GM12878 (cell line): ENCODE measurements around the gene TBC1D1. TPM values are rescaled to one million over a fixed set of nuclear protein-coding genes. Genes with fewer than 3 reads are reported as not detected.

Source experiments
- ATAC-seq: fragments of 200-7000 bp; cut with Tn5 transposase; 3 replicates; pipeline ENCODE4 v1.9.1; 2020; ENCODE audit warnings: mild to moderate bottlenecking, moderate library complexity
- BruUV-seq: library from RNA; stranded (reverse); fragments of 400-500 nt; replicated peaks from 2 replicates; lab custom pipeline; 2021; lab: Mats Ljungman, UMichigan
- CTCF ChIA-PET: fragments of 300-600 bp; sonication (Branson Sonifier 250); formaldehyde crosslinking; extraction: SDS; loops from one replicate; lab custom pipeline; 2021; ENCODE audit warnings: inconsistent platforms; lab: Yijun Ruan, JAX
- POLR2A ChIA-PET: fragments of 350-600 bp; formaldehyde crosslinking; extraction: SDS; loops from one replicate; lab custom pipeline; 2021; ENCODE audit warnings: inconsistent platforms; lab: Charles Lee
- RAD21 ChIA-PET: fragments of 300-600 bp; sonication (Branson Sonifier 250); formaldehyde crosslinking; loops from one replicate; lab custom pipeline; 2023; ENCODE audit warnings: antibody characterized with exemption; ENCODE audit not compliant: unreplicated experiment; lab: Charles Lee
- SMC1A ChIA-PET: fragments of 300-600 bp; sonication (Branson Sonifier 250); formaldehyde crosslinking; loops from one replicate; lab custom pipeline; 2023; ENCODE audit not compliant: unreplicated experiment, uncharacterized antibody; lab: Charles Lee
- DNase-seq: peaks from one replicate; pipeline ENCODE4 v3.0.0-alpha.2; 2011; ENCODE audit warnings: low read depth, low spot score
- FAIRE-seq: peaks from 3 replicates; lab custom pipeline; 2011; peaks lifted over from hg19 to GRCh38; lab: Jason Lieb, UNC
- H2AFZ ChIP-seq: 2 replicates; pipeline ENCODE4 v1.6.0; 2011; ENCODE audit warnings: low read depth, low read length, control low read depth; ENCODE audit not compliant: control insufficient read depth
- H3K27ac ChIP-seq: 2 replicates; pipeline ENCODE4 v1.5.1; 2011; ENCODE audit warnings: control low read depth; ENCODE audit not compliant: control insufficient read depth, insufficient read depth
- H3K27me3 ChIP-seq, 2 experiments: replicated peaks in 1 of 2; 2 replicates each; pipeline versions ENCODE4 v1.6.0 to v1.6.1; 2011; ENCODE audit warnings: low read length in 1 of 2; ENCODE audit not compliant: control insufficient read depth in 2 of 2, insufficient read depth in 2 of 2
- H3K36me3 ChIP-seq, 2 experiments: 2 replicates each; pipeline ENCODE4 v1.5.1; 2011; ENCODE audit warnings: low read length in 1 of 2; ENCODE audit not compliant: control insufficient read depth in 2 of 2, insufficient read depth in 2 of 2
- H3K4me1 ChIP-seq: 2 replicates; pipeline ENCODE4 v1.6.1; 2011; ENCODE audit warnings: mild to moderate bottlenecking, low read length, moderate library complexity, mixed read lengths; ENCODE audit not compliant: control insufficient read depth, insufficient read depth
- H3K4me2 ChIP-seq: 2 replicates; pipeline ENCODE4 v1.6.0; 2011; ENCODE audit warnings: control low read depth; ENCODE audit not compliant: control insufficient read depth, insufficient read depth
- H3K4me3 ChIP-seq: fragments of 200-600 bp; sonication (generic); 2 replicates; pipeline ENCODE4 v1.5.1; 2016
- H3K79me2 ChIP-seq: 2 replicates; pipeline ENCODE4 v1.6.0; 2011; ENCODE audit warnings: low read length; ENCODE audit not compliant: control insufficient read depth, insufficient read depth
- H3K9ac ChIP-seq: 2 replicates; pipeline ENCODE4 v1.8.0; 2011; ENCODE audit warnings: low read length, control low read depth, mixed read lengths; ENCODE audit not compliant: control insufficient read depth, insufficient read depth
- H3K9me3 ChIP-seq: replicated peaks from 3 replicates; pipeline ENCODE4 v1.5.1; 2011; ENCODE audit warnings: mild to moderate bottlenecking, low read length; ENCODE audit not compliant: control insufficient read depth, insufficient read depth
- H4K20me1 ChIP-seq: 2 replicates; pipeline ENCODE4 v1.6.0; 2011; ENCODE audit not compliant: control insufficient read depth, insufficient read depth
- RUNX3 ChIP-seq: IDR thresholded peaks from 2 replicates; pipeline ENCODE4 v1.6.1; 2012; ENCODE audit warnings: low read length, inconsistent platforms
- TCF7 ChIP-seq: IDR thresholded peaks from 2 replicates; pipeline ENCODE4 v1.6.1; 2014; ENCODE audit warnings: antibody characterized with exemption, borderline replicate concordance
- ZNF687 ChIP-seq: fragments of 450-650 bp; IDR thresholded peaks from 2 replicates; pipeline ENCODE4 v1.6.1; 2017; ENCODE audit warnings: mild to moderate bottlenecking, moderate library complexity
- WGBS: methylation state at CpG from one replicate; pipeline ENCODE4 v1.1.6; 2016; ENCODE audit warnings: low lambda C conversion rate; ENCODE audit not compliant: insufficient replicate concordance, insufficient coverage; ENCODE audit errors: missing lambda C conversion rate; 5-methylcytosine and 5-hydroxymethylcytosine counted together
- in situ Hi-C: fragments of 300-500 bp; cut with MboI; formaldehyde crosslinking; loops from 9 replicates; pipeline ENCODE4 v1.14.3; 2018; ENCODE audit warnings: mixed read lengths
- intact Hi-C: fragments of 100-400 bp; cut with micrococcal nuclease; formaldehyde crosslinking; loops from one replicate; pipeline ENCODE4 v1.14.2; 2022; ENCODE audit not compliant: unreplicated experiment
- polyA plus RNA-seq, 11 experiments: library from polyadenylated mRNA; depleted of rRNA in 4 of 11; unstranded in 6 of 11; stranded (reverse) in 5 of 11; fragments of >200 nt; fragmentation: Nextera tagmentation in 4 of 11; fragmentation: Illumina TruSeq in 1 of 11; extraction: Ambion mirVana in 4 of 11; extraction: Trizol in 1 of 11; gene quantifications; 1 replicate in 1 of 11; 2 replicates in 10 of 11; pipeline versions ENCODE4 v1.2.1 to v1.2.3, GENCODE V29; 2011 to 2016; ENCODE audit warnings: inconsistent platforms in 2 of 11, missing spikeins in 2 of 11, low read depth in 1 of 11
- total RNA-seq, 4 experiments: library from RNA; depleted of rRNA in 3 of 4; stranded (reverse); fragments of >200 nt in 3 of 4; fragmentation: Illumina TruSeq in 1 of 4; extraction: Trizol in 1 of 4; gene quantifications; 2 replicates each; pipeline versions ENCODE4 v1.2.1 to v1.2.3, GENCODE V29; 2013 to 2021

TBC1D1 gene
- total and polyA plus RNA-seq, 10 of the 15 experiments (the other 5 are each of a cell fraction or from before 2014, with no cell fraction given), result 5.3 to 102 (median 57.8) TPM

GRCh38 chr4:38002451-38003071 is 111.7 kb downstream of the TBC1D1 start:
- Histone ChIP-seq H3K4me1 (no peaks in the 10 kb centered on the region; the same call in 1 of the 2 replicates), H3K36me3 (0 out of 4 replicates have a peak, but pooled peaks cover 0 to 3% of the 10 kb centered on the region in 2 experiments), H3K4me3 (no peak overlapping the region), H3K9me3 (no peaks in the 10 kb centered on the region), H3K4me2 (no peak overlapping the region), H4K20me1 (no peaks in the 10 kb centered on the region), H3K9ac (no peak overlapping the region), H3K79me2 (no peaks in the 10 kb centered on the region; the same call in 1 of the 2 replicates), H3K27me3 (no peaks in the 10 kb centered on the region), H3K27ac (no peak overlapping the region), H2AFZ (no peak overlapping the region)
- intact Hi-C loops (no loop called here), in situ Hi-C loops (no loop called here)
- no TSS peak for BruUV-seq
- 99% methylated on average over 3 of the region's 3 CpGs for WGBS
- FAIRE-seq, result no peak
- ATAC-seq, result no peak
- ChIA-PET POLR2A (no interaction called here), SMC1A (interaction anchor here (1.3 kb wide), 1 partner anchor 17 kb away, joined by 4 read pairs; no protein-coding TSS in a partner anchor), RAD21 (interaction anchor here (0.6 to 1.6 kb wide), 2 partner anchors 33 to 317 kb away, joined by 3 to 6 read pairs; no protein-coding TSS in a partner anchor), CTCF (no interaction called here)
- DNase-seq, result no peak
- TF ChIP-seq TCF7 (no peak), RUNX3 (no peak), ZNF687 (0 out of 2 replicates have a peak, but pooled peaks have one; percentile 16)
